ENCODE measurements around the gene HCAR2.
"Not testable (repeated sequence)": the region's sequence is repeated elsewhere in the genome, so short reads cannot be mapped to it uniquely, and the experiment has no call there.

HCAR2 gene

GRCh38 chr12:122702890-122703611 is at the start of gene HCAR2:
Gene HCAR2 (minus strand): TSS chr12:122703357. CDS start chr12:122703283, 74 bp downstream.
- H3K9me3 ChIP-seq (ENCODE audit: low read length); H4K20me1 ChIP-seq (ENCODE audit: insufficient read depth, low read length); H3K79me2 ChIP-seq (ENCODE audit: insufficient read depth, low read length); H3K4me3 ChIP-seq (ENCODE audit: low read depth, low read length, poor library complexity, severe bottlenecking); H3K27ac ChIP-seq (ENCODE audit: low read depth, low read length, poor library complexity, severe bottlenecking); H3F3A ChIP-seq (ENCODE audit: insufficient read depth, low read length); H3K36me3 ChIP-seq (ENCODE audit: insufficient read depth, low read length); H3K27me3 ChIP-seq (ENCODE audit: insufficient read depth, low read length); H3K9me2 ChIP-seq (ENCODE audit: low read depth, low read length); H3K4me1 ChIP-seq (ENCODE audit: insufficient read depth, low read length, severe bottlenecking); H3K9ac ChIP-seq (ENCODE audit: low read length); H2AFZ ChIP-seq (ENCODE audit: low read length); H3K4me2 ChIP-seq (ENCODE audit: low read length): not testable (repeated sequence)

- Histone ChIP-seq H3K27me3 (ENCODE audit: insufficient read depth, low read length) (no peaks in the 10 kb centered on the region), H3F3A (ENCODE audit: insufficient read depth, low read length) (no peaks in the 10 kb centered on the region), H3K79me2 (ENCODE audit: insufficient read depth, low read length) (peaks cover 16% of the 10 kb centered on the region), H3K27ac (ENCODE audit: low read depth, low read length, poor library complexity, severe bottlenecking) (peak within 1 kb of the TSS; percentile 55), H3K4me2 (ENCODE audit: low read length) (peak within 1 kb of the TSS; percentile 91), H3K36me3 (ENCODE audit: insufficient read depth, low read length) (peaks cover 39% of the 10 kb centered on the region), H3K9ac (ENCODE audit: low read length) (peak within 1 kb of the TSS; percentile 93), H3K4me1 (ENCODE audit: insufficient read depth, low read length, severe bottlenecking) (peaks cover 30% of the 10 kb centered on the region), H3K4me3 (ENCODE audit: low read depth, low read length, poor library complexity, severe bottlenecking) (peak within 1 kb of the TSS; percentile 89), H3K9me2 (ENCODE audit: low read depth, low read length) (no peaks in the 10 kb centered on the region), H2AFZ (ENCODE audit: low read length) (no peak within 1 kb of the TSS), H3K9me3 (ENCODE audit: low read length) (no peaks in the 10 kb centered on the region), H4K20me1 (ENCODE audit: insufficient read depth, low read length) (no peaks in the 10 kb centered on the region)
- TF ChIP-seq CTCF (IDR thresholded peaks at IDR 0.05; ENCODE audit: low read length) (peak; percentile 86), EZH2 (IDR thresholded peaks at IDR 0.05; ENCODE audit: borderline replicate concordance, low read length) (no peak)
Measured at GRCh38 chr12:122752464-122753318, 49.5 kb upstream of the HCAR2 start, which contains the start of gene DENR. Gene DENR (plus strand): TSS chr12:122752824. CDS start chr12:122753702, 878 bp downstream.

GRCh38 chr12:122750781-122751515 is 47.8 kb upstream of the HCAR2 start:
- not testable (repeated sequence) for H4K20me1 ChIP-seq (ENCODE audit: insufficient read depth, low read length); H3K27me3 ChIP-seq (ENCODE audit: insufficient read depth, low read length); H3F3A ChIP-seq (ENCODE audit: insufficient read depth, low read length); H2AFZ ChIP-seq (ENCODE audit: low read length); H3K9me2 ChIP-seq (ENCODE audit: low read depth, low read length); H3K9me3 ChIP-seq (ENCODE audit: low read length)
- Histone ChIP-seq H3K4me3 (ENCODE audit: low read depth, low read length, poor library complexity, severe bottlenecking) (peak overlapping the region; percentile 89), H3K4me2 (ENCODE audit: low read length) (peak overlapping the region; percentile 69), H3K4me1 (ENCODE audit: insufficient read depth, low read length, severe bottlenecking) (peaks cover 30% of the 10 kb centered on the region), H3K36me3 (ENCODE audit: insufficient read depth, low read length) (peaks cover 23% of the 10 kb centered on the region), H3K79me2 (ENCODE audit: insufficient read depth, low read length) (peaks cover 16% of the 10 kb centered on the region), H3K27ac (ENCODE audit: low read depth, low read length, poor library complexity, severe bottlenecking) (peak overlapping the region; percentile 55), H3K9ac (ENCODE audit: low read length) (peak overlapping the region; percentile 46)
